GM12801 (cell line): ENCODE measurements around the gene OR10H5.

ENCODE experiments used
- CTCF ChIP-seq: IDR thresholded peaks from one replicate; pipeline ENCODE4 v1.5.1; 2011; ENCODE audit warnings: control low read depth; ENCODE audit not compliant: insufficient read length; ENCODE audit errors: extremely low read depth

Gene OR10H5

GRCh38 chr19:15775249-15775648, 12.2 kb upstream of the OR10H5 start:
- no peak for TF ChIP-seq CTCF

- TF ChIP-seq CTCF, result no peak
These were observed 11.2 kb upstream of the OR10H5 start for GRCh38 chr19:15776264-15776663.

DNA sequence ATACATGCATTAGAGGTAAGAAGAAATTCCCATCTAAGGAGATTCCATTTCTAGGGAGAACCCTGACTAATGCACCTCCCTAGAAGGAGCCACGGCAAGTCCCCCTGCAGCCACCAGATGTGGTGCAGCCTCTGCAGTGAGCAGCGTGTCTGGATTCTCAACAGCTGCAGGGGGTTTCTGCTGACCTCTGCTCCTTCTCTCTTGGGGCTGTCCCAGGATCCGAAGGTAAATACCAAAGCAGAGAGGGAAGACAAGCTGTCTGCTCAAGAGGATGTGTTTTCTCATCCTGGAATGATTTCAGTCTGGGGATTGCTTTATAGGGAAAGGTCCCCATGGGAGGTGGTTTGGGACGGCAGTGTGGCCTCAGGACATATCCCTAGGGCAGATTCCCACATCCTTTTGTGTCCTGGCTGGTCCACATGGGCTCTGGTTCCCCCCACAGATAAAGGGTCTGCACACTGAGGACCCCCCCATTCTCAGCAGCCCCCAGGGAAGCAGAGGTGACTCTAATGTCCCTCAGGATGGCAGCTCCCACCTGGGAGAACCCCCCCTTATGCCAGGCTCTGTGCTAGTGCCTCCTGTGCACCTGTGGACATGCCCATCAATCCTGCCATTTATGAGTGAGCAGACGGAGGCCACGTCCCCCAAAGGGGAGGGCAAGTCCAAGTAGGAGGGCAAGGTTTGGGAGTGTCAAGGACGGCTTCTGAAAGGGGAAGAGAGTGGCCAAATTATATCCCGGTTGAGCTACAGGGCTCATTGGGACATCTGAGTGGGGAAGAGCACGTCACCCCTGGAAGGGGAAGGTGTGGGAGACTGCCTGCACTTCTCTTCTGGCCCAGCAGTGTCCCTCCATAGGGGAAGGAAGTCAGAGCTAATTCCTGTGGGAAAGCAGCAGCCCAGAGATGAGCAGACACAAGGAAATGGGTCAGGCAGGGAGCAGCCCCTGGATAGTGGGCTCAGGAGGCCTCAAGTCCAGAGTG, 10.2 kb upstream of the OR10H5 start:
- TF ChIP-seq CTCF, result no peak

- no peak for TF ChIP-seq CTCF
These were observed 7.5 kb upstream of the OR10H5 start for GRCh38 chr19:15779756-15780476.

- no peak for TF ChIP-seq CTCF
These were observed 6.6 kb upstream of the OR10H5 start for GRCh38 chr19:15780610-15781418.

GRCh38 chr19:15781661-15782060, 5.8 kb upstream of the OR10H5 start:
- TF ChIP-seq CTCF, result no peak

DNA sequence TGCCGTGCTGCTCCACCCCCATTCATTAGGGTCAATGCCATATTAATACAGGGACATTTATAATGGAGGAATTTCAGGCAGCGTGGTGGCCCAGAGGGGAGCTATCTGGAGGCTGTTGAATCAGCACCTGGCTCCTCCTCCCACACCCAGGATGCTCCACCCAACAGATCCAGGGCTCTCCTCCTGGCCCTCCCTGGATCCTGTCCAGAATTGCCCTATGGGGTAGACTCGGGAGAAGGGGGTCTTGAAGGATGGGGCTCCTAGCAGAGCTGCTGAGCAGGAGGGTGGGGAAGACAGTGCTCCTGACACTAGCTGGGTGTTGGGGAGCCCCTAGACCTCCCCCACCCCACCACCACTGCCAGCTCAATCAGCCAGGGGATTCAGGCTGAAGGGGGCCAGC, 5.2 kb upstream of the OR10H5 start:
- no peak for TF ChIP-seq CTCF
